ENCODE data around the gene TMEM143.
"Not testable (repeated sequence)": the region's sequence is repeated elsewhere in the genome, so short reads cannot be mapped to it uniquely, and the experiment has no call there.

TMEM143 gene

GRCh38 chr19:48292798-48293197 is 70.9 kb downstream of the TMEM143 start:
- DNase-seq: peak; percentile 50 to 65 (median 54)

DNA sequence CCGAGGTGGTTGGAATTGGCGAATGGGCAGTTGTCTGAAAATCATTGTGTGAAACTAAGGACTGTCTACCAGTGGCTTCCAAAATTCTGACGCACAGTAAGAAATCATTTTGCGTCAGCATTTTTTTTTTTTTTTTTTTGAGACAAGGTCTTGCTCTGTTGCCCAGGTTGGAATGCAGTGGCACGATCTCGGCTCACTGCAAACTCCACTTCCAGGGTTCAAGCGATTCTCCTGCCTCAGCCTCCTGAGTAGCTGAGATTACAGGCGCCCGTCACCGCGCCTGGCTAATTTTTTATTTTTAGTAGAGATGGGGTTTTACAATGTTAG is 72.3 kb downstream of the TMEM143 start:
- not testable (repeated sequence) for DNase-seq

DNA sequence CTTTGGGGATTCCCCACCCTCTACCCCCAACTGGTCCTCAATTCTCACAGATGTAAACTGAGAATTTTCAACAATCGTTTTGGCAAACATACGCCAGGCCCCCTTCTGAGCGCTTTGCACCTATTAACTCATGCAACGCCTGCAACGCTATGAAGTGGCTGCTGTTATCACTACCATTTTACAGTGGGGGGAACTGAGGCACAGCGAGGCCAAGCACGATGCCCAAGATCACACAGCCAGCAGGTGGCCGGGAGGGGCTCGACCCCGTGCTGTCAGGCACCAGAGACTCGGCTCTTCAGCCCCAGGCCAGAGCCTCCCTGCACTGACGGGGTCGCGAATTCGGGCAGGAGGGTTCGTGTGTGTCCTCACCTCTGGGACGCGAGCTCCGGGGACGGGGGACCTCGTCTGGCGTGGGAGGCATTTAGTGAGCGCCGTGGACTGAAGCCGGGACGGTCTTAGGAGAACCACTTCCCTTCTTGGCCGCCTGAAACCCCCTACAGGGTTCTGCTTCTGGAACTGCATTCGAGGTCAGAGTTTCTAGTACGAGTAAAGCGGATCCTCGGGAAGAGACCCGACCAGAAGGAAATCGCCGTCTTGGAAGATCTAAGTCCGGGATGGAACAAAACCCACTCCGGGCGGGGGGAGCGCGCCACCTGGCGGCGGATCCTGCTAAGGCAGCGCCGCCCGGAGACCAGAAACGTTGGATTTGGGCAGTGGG is 72.8 kb downstream of the TMEM143 start:
- DNase-seq: peak; percentile 63 to 84 (median 80)

- DNase-seq: no peak
Observed at GRCh38 chr19:48290401-48290770, 73.4 kb downstream of the TMEM143 start.

GRCh38 chr19:48287748-48288147 is 76.0 kb downstream of the TMEM143 start:
- no peak for DNase-seq

DNA sequence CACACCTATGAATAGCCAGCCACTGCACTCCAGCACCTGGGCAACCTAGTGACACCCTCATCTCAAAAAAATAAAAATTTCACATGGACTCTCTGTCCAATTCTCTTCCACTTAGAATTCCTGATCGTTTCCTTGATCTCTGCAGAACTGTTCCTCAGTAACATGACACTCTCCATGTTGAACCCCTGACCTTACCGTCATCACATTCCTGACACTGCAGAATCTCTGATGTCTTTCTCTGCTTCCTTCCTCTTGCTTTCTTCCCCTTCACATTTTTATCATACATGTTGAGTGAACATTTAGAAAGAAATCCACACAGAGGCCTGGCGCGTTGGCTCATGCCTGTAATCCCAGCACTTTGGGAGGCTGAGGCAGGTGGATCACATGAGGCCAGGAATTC is 78.8 kb downstream of the TMEM143 start:
- DNase-seq: peak in 1 of 4 experiments; percentile 11

- no peak for DNase-seq
Observed at GRCh38 chr19:48283908-48284307, 79.8 kb downstream of the TMEM143 start.

Data from suppressor macrophage (primary cell).